Hepatocyte (in vitro differentiated cells): ENCODE measurements around the gene MIGA1.

Experiments used
- CTCF ChIP-seq: fragments of 200-600 bp; sonication (generic); IDR thresholded peaks from 2 replicates; pipeline ENCODE4 v1.5.1; 2016; ENCODE audit warnings: antibody characterized with exemption, mild to moderate bottlenecking; ENCODE audit not compliant: poor library complexity
- EZH2 ChIP-seq: fragments of 200-600 bp; sonication (generic); IDR thresholded peaks from 2 replicates; pipeline ENCODE4 v1.6.1; 2016; ENCODE audit warnings: antibody characterized with exemption, mild to moderate bottlenecking, borderline replicate concordance
- EZH2phosphoT487 ChIP-seq: fragments of 200-600 bp; sonication (generic); IDR thresholded peaks from one replicate; pipeline ENCODE4 v1.6.1; 2018; ENCODE audit warnings: antibody characterized with exemption, mild to moderate bottlenecking, low read depth, moderate library complexity; ENCODE audit not compliant: unreplicated experiment, severe bottlenecking

GRCh38 chr1:77906624-77907023 lies 127.2 kb downstream of the MIGA1 start:
- no peak for TF ChIP-seq CTCF
- no peak for TF ChIP-seq EZH2
- TF ChIP-seq EZH2phosphoT487 = no peak
